Breast epithelium (tissue), 3 donors: Measurements from ENCODE around the gene PAK1.

Experiments
- CTCF ChIP-seq, 3 donors: fragments of 450-650 bp; IDR thresholded peaks; one replicate each; pipeline ENCODE4 v1.5.1; 2016 to 2017; ENCODE audit warnings: antibody characterized with exemption in 3 of 3, mild to moderate bottlenecking in 3 of 3, moderate library complexity in 3 of 3
- POLR2A ChIP-seq: fragments of 450-650 bp; IDR thresholded peaks from one replicate; pipeline ENCODE4 v1.6.1; 2016; ENCODE audit warnings: antibody characterized with exemption, mild to moderate bottlenecking, moderate library complexity
- POLR2AphosphoS5 ChIP-seq, 3 donors: sonication (generic); formaldehyde crosslinking; IDR thresholded peaks; one replicate each; pipeline ENCODE4 v1.6.1; 2017; ENCODE audit warnings: antibody characterized with exemption in 3 of 3

GRCh38 chr11:77340501-77340900 lies 133.4 kb downstream of the PAK1 start:
- TF ChIP-seq POLR2A (no peak), CTCF (IDR thresholded peaks at IDR 0.05) (no peak), POLR2AphosphoS5 (IDR thresholded peaks at IDR 0.05) (no peak)
